Measurements from ENCODE around the gene NES.

Gene NES

GRCh38 chr1:156705321-156705917, 28.2 kb upstream of the NES start, which contains the start of gene CRABP2:
Gene CRABP2 (minus strand): TSS chr1:156705583. CDS start chr1:156705446, 137 bp downstream.
- peak within 1 kb of the TSS; percentile 52 for H3K4me3 ChIP-seq (ENCODE audit: low read depth, low read length)
- DNase-seq (ENCODE audit: low read depth), result no peak

GRCh38 chr1:156704930-156705320, 27.7 kb upstream of the NES start:
- H3K4me3 ChIP-seq (ENCODE audit: low read depth, low read length), result peak overlapping the region; percentile 52
- DNase-seq (ENCODE audit: low read depth), result no peak

DNA sequence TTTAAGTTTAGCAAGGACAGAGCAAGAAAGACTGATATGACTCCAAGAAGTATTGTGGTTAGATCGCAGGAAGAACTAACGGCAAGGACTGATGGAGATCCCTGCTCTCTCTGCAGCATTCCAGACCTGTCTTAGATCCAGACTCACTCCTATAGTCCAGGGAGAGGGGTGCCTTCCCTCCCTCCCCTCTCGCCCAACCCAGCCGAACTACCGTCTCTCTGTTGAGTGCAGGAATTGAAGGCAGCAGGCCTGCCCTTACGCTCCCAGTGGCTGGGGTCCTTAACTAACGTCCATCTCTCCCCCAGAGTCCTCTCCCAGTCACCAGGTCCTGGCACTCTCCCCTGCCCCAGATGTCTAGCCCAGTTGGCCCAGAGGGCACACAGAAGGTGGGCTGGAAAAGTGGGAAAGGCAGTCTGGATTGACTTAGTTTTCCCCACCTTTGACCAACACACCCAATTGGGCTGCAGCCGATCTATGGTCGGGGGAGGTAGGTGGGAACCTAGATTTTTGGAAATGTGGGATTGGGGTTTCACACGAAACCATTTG, 27.0 kb upstream of the NES start:
- H3K4me3 ChIP-seq (ENCODE audit: low read depth, low read length), result peak overlapping the region; percentile 52

GRCh38 chr1:156703741-156704140, 26.5 kb upstream of the NES start:
- DNase-seq (ENCODE audit: low read depth), result no peak
- H3K4me3 ChIP-seq (ENCODE audit: low read depth, low read length), result peak overlapping the region; percentile 52

More for the DNA sequence above, 27.0 kb upstream of the NES start:
- DNase-seq (ENCODE audit: low read depth), result no peak

GRCh38 chr1:156703336-156703735, 26.1 kb upstream of the NES start:
- H3K4me3 ChIP-seq (ENCODE audit: low read depth, low read length), result peak overlapping the region; percentile 52
- no peak for DNase-seq (ENCODE audit: low read depth)

- H3K4me3 ChIP-seq (ENCODE audit: low read depth, low read length), result no peak overlapping the region
- no peak for DNase-seq (ENCODE audit: low read depth)
These were observed 23.7 kb upstream of the NES start for GRCh38 chr1:156700736-156701531.

- no peak overlapping the region for H3K4me3 ChIP-seq (ENCODE audit: low read depth, low read length)
- no peak for DNase-seq (ENCODE audit: low read depth)
These were observed 21.8 kb upstream of the NES start for GRCh38 chr1:156698995-156699394.

- DNase-seq (ENCODE audit: low read depth), result no peak
- H3K4me3 ChIP-seq (ENCODE audit: low read depth, low read length), result no peak overlapping the region
These were observed 20.3 kb upstream of the NES start for GRCh38 chr1:156697481-156697880.

- DNase-seq (ENCODE audit: low read depth), result no peak
- no peak overlapping the region for H3K4me3 ChIP-seq (ENCODE audit: low read depth, low read length)
These were observed 19.5 kb upstream of the NES start for GRCh38 chr1:156696755-156697154.

DNA sequence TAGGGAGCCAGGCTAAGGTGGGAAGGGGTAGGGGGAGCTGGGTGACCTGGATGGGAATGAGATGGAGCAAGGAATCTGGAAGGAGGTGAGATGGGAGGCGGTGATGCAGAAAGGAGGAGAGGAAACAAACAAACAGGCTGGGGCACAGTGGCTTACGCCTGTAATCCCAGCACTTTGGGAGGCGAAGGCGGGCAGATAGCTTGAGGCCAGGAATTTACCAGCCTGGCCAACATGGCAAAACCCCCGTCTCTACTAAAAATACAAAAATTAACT, 17.4 kb upstream of the NES start:
- DNase-seq (ENCODE audit: low read depth), result no peak
- no peak overlapping the region for H3K4me3 ChIP-seq (ENCODE audit: low read depth, low read length)

DNA sequence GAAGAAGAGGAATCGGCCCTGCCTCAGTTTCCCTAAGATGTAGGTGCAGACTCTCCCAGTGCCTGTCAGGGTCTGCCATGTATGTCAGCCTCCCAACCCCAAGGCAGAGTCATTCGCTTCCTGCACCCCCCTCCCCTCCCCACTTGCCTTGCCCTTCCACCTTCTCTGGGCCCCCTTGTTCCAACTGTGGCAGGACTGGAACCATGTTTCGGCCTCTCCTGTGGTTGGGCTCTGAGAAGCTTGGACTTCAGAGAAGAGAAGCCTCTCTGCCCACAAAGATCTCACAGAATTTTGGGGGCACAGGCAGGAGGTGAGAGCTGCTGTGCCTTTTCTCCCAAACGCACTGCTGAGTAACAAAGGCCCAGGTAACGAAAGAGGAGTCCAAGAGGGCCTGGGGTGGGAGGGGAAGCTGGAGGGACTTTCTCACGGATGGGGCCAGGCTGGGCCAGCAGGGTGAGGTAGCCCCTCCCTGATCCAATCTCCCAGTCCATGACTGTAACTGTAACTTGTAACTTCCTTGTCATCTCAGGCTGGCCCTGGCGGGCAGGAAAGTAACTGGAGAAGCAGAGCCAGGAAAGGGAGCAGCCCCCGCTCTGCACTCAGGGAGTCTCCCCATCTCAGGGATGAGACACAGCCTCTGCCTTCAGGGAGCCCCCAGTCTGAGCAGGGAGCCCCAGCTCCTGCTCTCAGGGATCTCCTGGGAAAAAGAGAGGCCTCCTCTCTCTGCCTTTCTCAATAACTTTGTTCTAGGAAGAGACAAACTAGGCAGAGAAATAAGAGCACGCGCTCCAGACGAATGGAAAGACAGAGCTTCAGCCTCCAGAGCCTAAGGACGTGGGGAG, 16.9 kb upstream of the NES start:
- no peak overlapping the region for H3K4me3 ChIP-seq (ENCODE audit: low read depth, low read length)
- DNase-seq (ENCODE audit: low read depth), result no peak

DNA sequence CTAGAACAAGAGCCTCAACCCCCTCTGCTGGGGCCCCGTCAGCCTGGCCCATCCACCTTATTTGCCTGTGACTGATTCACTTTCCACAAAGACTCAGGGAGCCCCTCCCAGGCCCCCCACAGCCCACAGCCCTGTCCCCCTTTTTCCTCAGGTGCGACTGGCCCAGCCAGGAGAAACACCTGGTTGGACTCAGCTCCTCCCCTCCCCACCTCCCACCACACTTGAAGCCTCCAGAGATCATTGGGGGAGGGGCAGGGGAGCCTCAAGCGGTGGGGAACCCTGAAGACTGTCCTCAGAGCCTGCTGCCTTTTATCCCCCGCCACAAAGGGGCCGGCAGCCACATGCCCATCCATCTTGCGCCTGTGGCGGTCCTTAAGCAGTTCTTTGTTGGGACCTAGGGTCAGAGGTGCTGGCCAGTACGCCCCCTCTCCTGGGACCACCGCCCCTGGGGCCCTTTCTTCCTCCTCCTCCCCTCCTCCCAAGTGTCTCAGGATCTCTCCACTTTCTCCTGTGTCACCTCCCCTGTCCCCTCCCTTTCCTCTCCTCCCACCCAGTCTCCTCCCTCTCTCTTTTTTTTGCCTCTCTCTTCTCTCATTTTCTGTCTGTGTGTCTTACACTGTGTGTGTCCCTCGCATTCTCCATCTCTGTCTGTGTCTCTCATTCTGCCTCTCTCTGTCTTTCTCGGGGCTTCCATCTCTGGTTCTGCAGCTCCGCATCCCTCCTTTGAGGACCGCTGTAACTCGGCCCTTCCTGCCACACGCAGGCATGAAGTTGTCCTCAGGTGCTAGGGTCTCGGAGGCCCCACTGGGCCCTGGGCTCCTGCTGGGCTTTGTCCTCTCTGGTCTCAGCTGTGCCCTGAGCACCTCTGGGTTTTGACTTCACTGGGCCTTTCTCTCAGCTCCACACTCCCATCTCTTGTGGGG, 16.0 kb upstream of the NES start:
- no peak overlapping the region for H3K4me3 ChIP-seq (ENCODE audit: low read depth, low read length)
- DNase-seq (ENCODE audit: low read depth), result no peak

DNA sequence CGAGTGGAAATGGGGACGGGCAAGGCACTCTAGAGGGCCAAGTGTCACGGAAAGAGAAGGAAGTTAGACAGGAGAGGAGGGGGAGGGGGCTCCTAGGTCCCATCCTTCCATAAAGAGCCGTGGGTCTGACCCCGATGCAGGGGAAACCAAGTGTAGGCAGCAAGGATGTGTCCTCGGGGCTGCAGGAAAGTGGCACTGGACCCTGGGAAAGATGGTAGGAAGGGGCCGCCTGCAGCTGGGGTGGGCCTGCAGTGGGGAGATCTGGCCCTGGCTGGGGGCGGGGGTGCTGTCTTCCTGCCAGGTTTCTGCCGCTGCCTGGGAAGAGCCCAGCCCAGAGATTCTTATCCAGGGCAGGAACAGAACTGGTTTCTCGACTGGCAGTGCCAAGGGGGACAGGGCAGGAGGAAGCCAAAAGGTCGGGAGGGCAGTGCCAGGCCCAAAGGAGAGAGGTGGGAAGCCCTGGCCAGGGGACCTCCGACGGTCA, 15.3 kb upstream of the NES start:
- no peak overlapping the region for H3K4me3 ChIP-seq (ENCODE audit: low read depth, low read length)
- no peak for DNase-seq (ENCODE audit: low read depth)

GRCh38 chr1:156691665-156692440, 14.6 kb upstream of the NES start:
- no peak for DNase-seq (ENCODE audit: low read depth)
- H3K4me3 ChIP-seq (ENCODE audit: low read depth, low read length), result no peak overlapping the region

- no peak overlapping the region for H3K4me3 ChIP-seq (ENCODE audit: low read depth, low read length)
- DNase-seq (ENCODE audit: low read depth), result no peak
These were observed 14.0 kb upstream of the NES start for GRCh38 chr1:156691191-156691590.

DNA sequence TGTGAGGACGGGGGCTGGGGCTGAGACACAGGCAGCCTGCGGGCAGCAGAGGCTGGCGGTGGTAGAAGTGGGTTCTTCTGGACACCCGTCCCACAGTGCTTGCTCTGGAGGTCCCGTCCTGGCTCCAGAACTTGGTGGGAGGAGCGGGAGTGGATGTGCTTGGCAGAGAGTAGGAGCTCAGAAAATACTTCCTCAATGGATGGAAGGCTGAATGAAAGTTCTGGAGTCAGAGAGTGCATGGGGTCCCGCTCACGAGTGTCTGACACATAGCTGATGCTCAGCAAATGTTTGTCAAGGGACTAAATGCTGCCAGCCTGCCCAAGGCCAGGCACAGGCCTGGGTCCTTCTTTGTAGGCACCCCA, 13.4 kb upstream of the NES start:
- no peak for DNase-seq (ENCODE audit: low read depth)
- H3K4me3 ChIP-seq (ENCODE audit: low read depth, low read length), result no peak overlapping the region

DNA sequence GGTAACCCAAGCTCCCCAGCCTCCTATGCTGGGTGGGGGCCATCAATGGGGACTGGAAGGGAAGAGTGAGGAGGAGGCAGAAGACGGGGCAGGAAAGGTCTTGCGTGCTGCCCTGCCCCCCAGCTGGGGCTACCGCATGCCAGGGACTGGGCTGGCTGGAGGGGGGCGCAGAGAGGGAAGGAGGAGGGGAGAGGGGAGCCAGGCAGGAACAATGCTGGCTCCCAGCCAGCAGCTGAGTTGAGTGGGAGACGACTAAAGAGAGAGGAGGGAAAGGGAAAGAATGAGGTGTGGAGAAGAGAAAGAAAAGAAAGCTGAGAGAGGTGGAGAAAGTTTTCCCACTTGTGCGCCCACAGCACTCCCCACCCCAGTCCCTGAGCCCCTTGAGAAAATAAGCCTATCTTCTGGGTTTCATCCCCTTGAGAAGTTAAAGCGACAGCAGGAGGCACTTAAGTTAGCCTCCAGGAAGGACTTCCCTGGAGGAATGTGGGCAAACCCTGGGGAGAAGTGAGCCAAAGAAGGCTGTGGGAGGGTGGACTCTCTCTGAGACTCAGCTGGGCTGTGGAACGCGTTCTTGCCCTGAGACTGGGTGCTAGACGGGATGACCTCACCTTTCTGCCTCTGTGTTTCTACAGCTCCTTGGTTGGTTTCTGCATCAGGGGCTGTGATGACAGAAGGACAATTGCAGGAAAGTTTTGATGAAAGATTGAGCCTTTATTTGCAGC, 12.9 kb upstream of the NES start:
- no peak for DNase-seq (ENCODE audit: low read depth)
- peak overlapping the region; percentile 6 for H3K4me3 ChIP-seq (ENCODE audit: low read depth, low read length)

All from skeletal muscle cell (primary cell).